ENCODE measurements around the gene KLF1. TPM values are rescaled to one million over a fixed set of nuclear protein-coding genes. Genes with fewer than 3 reads are reported as not detected.

KLF1 gene
- total and polyA plus RNA-seq, 10 of the 15 experiments (the other 5 are each of a cell fraction or from before 2014, with no cell fraction given): 0.04 to 0.38 (median 0.08) TPM; not detected in 3

DNA sequence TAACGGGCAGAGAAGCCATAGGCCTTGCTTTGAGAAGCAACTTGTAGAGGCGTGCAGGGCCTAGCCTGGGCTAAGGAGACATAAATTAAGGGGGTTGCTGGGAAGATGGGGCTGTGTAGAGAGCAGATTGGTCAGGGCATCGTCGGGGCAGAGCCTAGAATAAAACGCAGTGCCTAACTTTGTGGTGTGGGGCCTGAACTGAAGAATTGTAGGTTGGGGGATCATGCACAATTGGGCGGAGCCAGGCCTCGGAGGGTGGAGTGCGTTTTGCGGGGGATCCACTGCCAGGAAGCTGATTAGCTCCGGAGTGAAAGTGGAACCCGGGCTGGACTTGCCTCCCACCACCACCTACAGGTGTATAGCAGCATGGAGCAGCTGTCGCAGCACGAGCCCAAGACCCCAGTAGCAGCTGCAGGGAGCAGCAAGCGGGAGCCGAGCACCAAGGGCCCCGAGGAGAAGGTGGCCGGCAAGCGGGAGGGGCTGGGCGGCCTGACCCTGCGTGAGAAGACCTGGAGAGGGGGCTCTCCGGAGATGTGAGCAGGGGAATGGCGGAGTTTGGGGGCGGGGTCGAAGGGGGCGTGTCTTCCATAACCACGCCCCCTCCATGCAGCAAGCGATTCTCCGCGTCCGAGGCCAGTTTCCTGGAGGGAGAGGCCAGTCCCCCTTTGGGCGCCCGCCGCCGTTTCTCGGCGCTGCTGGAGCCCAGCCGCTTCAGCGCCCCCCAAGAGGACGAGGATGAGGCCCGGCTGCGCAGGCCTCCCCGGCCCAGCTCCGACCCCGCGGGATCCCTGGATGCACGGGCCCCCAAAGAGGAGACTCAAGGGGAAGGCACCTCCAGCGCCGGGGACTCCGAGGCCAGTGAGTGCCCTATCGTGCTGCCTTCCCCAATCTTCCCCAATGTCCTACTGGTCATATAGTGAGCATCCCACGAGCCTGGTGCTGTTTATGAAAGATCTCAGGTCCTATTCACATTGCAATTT lies 19.6 kb downstream of the KLF1 start (continued):
- TF ChIP-seq RUNX3 (IDR thresholded peaks at IDR 0.05; ENCODE audit: low read length) (no peak), BHLHE40 (IDR thresholded peaks at IDR 0.05; ENCODE audit: borderline replicate concordance in 1 of 2, low read depth in 2 of 2, low read length in 1 of 2) (peak in 1 of 2 experiments; percentile 43; a peak in 1 of 4 replicates), GABPA (IDR thresholded peaks at IDR 0.05; ENCODE audit: low read depth) (no peak), KAT2A (conservative IDR thresholded peaks at IDR 0.05; ENCODE audit: control insufficient read depth, low read depth, low read length) (no peak), IKZF2 (IDR thresholded peaks at IDR 0.05) (no peak), ZNF207 (IDR thresholded peaks at IDR 0.05; ENCODE audit: borderline replicate concordance) (0 out of 2 replicates have a peak, but pooled peaks have one; percentile 24), ZNF24 (IDR thresholded peaks at IDR 0.05) (no peak), SUZ12 (IDR thresholded peaks at IDR 0.05; ENCODE audit: unreplicated experiment) (no peak), NR2F1 (conservative IDR thresholded peaks at IDR 0.05) (no peak), SREBF2 (IDR thresholded peaks at IDR 0.05; ENCODE audit: low read length) (no peak), RAD51 (IDR thresholded peaks at IDR 0.05) (no peak), NFYB (IDR thresholded peaks at IDR 0.05; ENCODE audit: insufficient read depth, low read depth, low read length) (no peak), SREBF1 (IDR thresholded peaks at IDR 0.05; ENCODE audit: low read length) (no peak), E2F8 (IDR thresholded peaks at IDR 0.05; ENCODE audit: low read depth, partially characterized antibody) (no peak), DPF2 (IDR thresholded peaks at IDR 0.05) (no peak), CTCF (IDR thresholded peaks at IDR 0.05 in 2 of 3, conservative IDR thresholded peaks at IDR 0.05 in 1 of 3; ENCODE audit: control insufficient read depth in 2 of 3, extremely low read depth in 1 of 3, insufficient read depth in 1 of 3, low read depth in 3 of 3, low read length in 3 of 3) (0 out of 6 replicates have a peak, but pooled peaks of 1 of the 3 experiments have one; percentile 1), RELB (IDR thresholded peaks at IDR 0.05; ENCODE audit: low read depth) (no peak), HCFC1 (IDR thresholded peaks at IDR 0.05; ENCODE audit: low read length) (0 out of 2 replicates have a peak, but pooled peaks have one; percentile 20), LARP7 (IDR thresholded peaks at IDR 0.05) (0 out of 2 replicates have a peak, but pooled peaks have one; percentile 19), ZZZ3 (IDR thresholded peaks at IDR 0.05; ENCODE audit: control insufficient read depth, insufficient read length, low read depth) (no peak), ETV6 (conservative IDR thresholded peaks at IDR 0.05 in 1 of 2, IDR thresholded peaks at IDR 0.05 in 1 of 2; ENCODE audit: borderline replicate concordance in 1 of 2, low read depth in 1 of 2) (no peak)
- TF ChIP-seq, protein P1, sequence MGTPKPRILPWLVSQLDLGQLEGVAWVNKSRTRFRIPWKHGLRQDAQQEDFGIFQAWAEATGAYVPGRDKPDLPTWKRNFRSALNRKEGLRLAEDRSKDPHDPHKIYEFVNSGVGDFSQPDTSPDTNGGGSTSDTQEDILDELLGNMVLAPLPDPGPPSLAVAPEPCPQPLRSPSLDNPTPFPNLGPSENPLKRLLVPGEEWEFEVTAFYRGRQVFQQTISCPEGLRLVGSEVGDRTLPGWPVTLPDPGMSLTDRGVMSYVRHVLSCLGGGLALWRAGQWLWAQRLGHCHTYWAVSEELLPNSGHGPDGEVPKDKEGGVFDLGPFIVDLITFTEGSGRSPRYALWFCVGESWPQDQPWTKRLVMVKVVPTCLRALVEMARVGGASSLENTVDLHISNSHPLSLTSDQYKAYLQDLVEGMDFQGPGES (IDR thresholded peaks at IDR 0.05): no peak
